ENCODE data around the gene TMEM204. TPM values are rescaled to one million over a fixed set of nuclear protein-coding genes. Genes with fewer than 3 reads are reported as not detected.

TMEM204 gene
- total RNA-seq, 3 donors from 2014 or later (not counting 1 experiment from before 2014, with no cell fraction given), result 3.3 to 14.1 (median 7.8) TPM

- no peak overlapping the region for H3K4me3 Mint-ChIP-seq
- WGBS (ENCODE audit: insufficient coverage), result 97% methylated on average over 14 of the region's 15 CpGs
- intact Hi-C loops (cut with micrococcal nuclease), result no loop called here
- peaks cover 0 to 5% of the 10 kb centered on the region in 2 donors for H3K4me1 Mint-ChIP-seq
- H3K27ac Mint-ChIP-seq, result no peak overlapping the region
- no peaks in the 10 kb centered on the region for H3K27me3 Mint-ChIP-seq (ENCODE audit: low read depth in 2 of 2)
- H3K9me3 ChIP-seq (ENCODE audit: control insufficient read depth, insufficient read depth, low read length), result peaks cover 4% of the 10 kb centered on the region
- ATAC-seq (no peak), DNase-seq (no peak)
- no peaks in the 10 kb centered on the region for H3K36me3 ChIP-seq (ENCODE audit: control insufficient read depth, insufficient read depth, low read length)
- H3K27me3 ChIP-seq (ENCODE audit: control insufficient read depth, insufficient read depth, low read length), result no peaks in the 10 kb centered on the region
- H3K4me3 ChIP-seq (ENCODE audit: low read length), result no peak overlapping the region
- no peaks in the 10 kb centered on the region for H3K36me3 Mint-ChIP-seq
- no peak for TF ChIP-seq CTCF (IDR thresholded peaks at IDR 0.05)
- no peak overlapping the region for H3K27ac ChIP-seq (ENCODE audit: low read length)
- no peaks in the 10 kb centered on the region for H3K9me3 Mint-ChIP-seq
- H3K4me1 ChIP-seq (ENCODE audit: control insufficient read depth, insufficient read depth, low read length), result no peaks in the 10 kb centered on the region
Measured at GRCh38 chr16:1512774-1513173, 20.7 kb upstream of the TMEM204 start.

- no peaks in the 10 kb centered on the region for H3K9me3 Mint-ChIP-seq
- H3K4me1 Mint-ChIP-seq, result peaks cover 0 to 5% of the 10 kb centered on the region in 2 donors
- H3K27ac Mint-ChIP-seq, result no peak overlapping the region
- no peak for ATAC-seq
- no peak overlapping the region for H3K4me3 Mint-ChIP-seq
- no peaks in the 10 kb centered on the region for H3K27me3 ChIP-seq (ENCODE audit: control insufficient read depth, insufficient read depth, low read length)
- 100% methylated on average over 2 of the region's 3 CpGs for WGBS (ENCODE audit: insufficient coverage)
- TF ChIP-seq CTCF (IDR thresholded peaks at IDR 0.05), result no peak
- no peaks in the 10 kb centered on the region for H3K27me3 Mint-ChIP-seq (ENCODE audit: low read depth in 2 of 2)
- H3K9me3 ChIP-seq (ENCODE audit: control insufficient read depth, insufficient read depth, low read length), result peaks cover 4% of the 10 kb centered on the region
- DNase-seq, result no peak
- H3K27ac ChIP-seq (ENCODE audit: low read length), result no peak overlapping the region
- H3K36me3 ChIP-seq (ENCODE audit: control insufficient read depth, insufficient read depth, low read length), result no peaks in the 10 kb centered on the region
- intact Hi-C loops (cut with micrococcal nuclease), result no loop called here
- H3K36me3 Mint-ChIP-seq, result no peaks in the 10 kb centered on the region
- H3K4me1 ChIP-seq (ENCODE audit: control insufficient read depth, insufficient read depth, low read length), result no peaks in the 10 kb centered on the region
- H3K4me3 ChIP-seq (ENCODE audit: low read length), result no peak overlapping the region
Measured at GRCh38 chr16:1514507-1514906, 19.0 kb upstream of the TMEM204 start.

- no peak for TF ChIP-seq CTCF (IDR thresholded peaks at IDR 0.05)
- Histone ChIP-seq H3K4me3 (ENCODE audit: low read length) (no peak overlapping the region), H3K36me3 (ENCODE audit: control insufficient read depth, insufficient read depth, low read length) (no peaks in the 10 kb centered on the region), H3K27ac (ENCODE audit: low read length) (no peak overlapping the region), H3K27me3 (ENCODE audit: control insufficient read depth, insufficient read depth, low read length) (no peaks in the 10 kb centered on the region), H3K4me1 (ENCODE audit: control insufficient read depth, insufficient read depth, low read length) (no peaks in the 10 kb centered on the region), H3K9me3 (ENCODE audit: control insufficient read depth, insufficient read depth, low read length) (peaks cover 4% of the 10 kb centered on the region)
- H3K27ac Mint-ChIP-seq, result no peak overlapping the region
- no peak overlapping the region for H3K4me3 Mint-ChIP-seq
- intact Hi-C loops (cut with micrococcal nuclease), result no loop called here
- H3K36me3 Mint-ChIP-seq, result no peaks in the 10 kb centered on the region
- no peaks in the 10 kb centered on the region for H3K4me1 Mint-ChIP-seq
- no peaks in the 10 kb centered on the region for H3K9me3 Mint-ChIP-seq
- ATAC-seq, result peak in 1 of 3 donors; percentile 26
- no peak for DNase-seq
- no peaks in the 10 kb centered on the region for H3K27me3 Mint-ChIP-seq (ENCODE audit: low read depth in 2 of 2)
- 93% methylated on average over 16 of the region's 16 CpGs for WGBS (ENCODE audit: insufficient coverage)
Measured at GRCh38 chr16:1518626-1519135, 14.8 kb upstream of the TMEM204 start.

- Histone ChIP-seq H3K27ac (ENCODE audit: low read length) (no peak overlapping the region), H3K9me3 (ENCODE audit: control insufficient read depth, insufficient read depth, low read length) (no peaks in the 10 kb centered on the region), H3K4me1 (ENCODE audit: control insufficient read depth, insufficient read depth, low read length) (no peaks in the 10 kb centered on the region), H3K4me3 (ENCODE audit: low read length) (no peak overlapping the region), H3K36me3 (ENCODE audit: control insufficient read depth, insufficient read depth, low read length) (no peaks in the 10 kb centered on the region), H3K27me3 (ENCODE audit: control insufficient read depth, insufficient read depth, low read length) (no peaks in the 10 kb centered on the region)
- ATAC-seq, result no peak
- no peak for DNase-seq
- no peak for TF ChIP-seq CTCF (IDR thresholded peaks at IDR 0.05)
- Mint-ChIP-seq H3K27me3 (ENCODE audit: low read depth in 2 of 2) (no peaks in the 10 kb centered on the region), H3K4me1 (no peaks in the 10 kb centered on the region), H3K4me3 (no peak overlapping the region), H3K27ac (no peak overlapping the region), H3K9me3 (no peaks in the 10 kb centered on the region), H3K36me3 (no peaks in the 10 kb centered on the region)
- intact Hi-C loops (cut with micrococcal nuclease), result no loop called here
- WGBS (ENCODE audit: insufficient coverage), result 93% methylated on average over 17 of the region's 17 CpGs
Measured at GRCh38 chr16:1519831-1520230, 13.6 kb upstream of the TMEM204 start.

Data from natural killer cell (primary cell).